Upper lobe of left lung (tissue), 4 donors: ENCODE measurements around the gene TRIM52.
A peak's percentile ranks its signal among the peaks of the same experiment; 100 is the strongest.

ENCODE experiments used
- EP300 ChIP-seq, 4 donors: sonication (generic); formaldehyde crosslinking; IDR thresholded peaks; one replicate each; pipeline ENCODE4 v1.5.1; 2017; ENCODE audit warnings: antibody characterized with exemption in 4 of 4, control low read depth in 2 of 4
- POLR2A ChIP-seq, 4 donors: fragments of 450-650 bp; IDR thresholded peaks; one replicate each; pipeline ENCODE4 v1.5.1; 2016 to 2017; ENCODE audit warnings: antibody characterized with exemption in 4 of 4, mild to moderate bottlenecking in 2 of 4
- TF ChIP-seq, protein P1 (sequence below), 6 experiments: fragments of 450-650 bp in 4 of 6; fragments of 200-600 bp in 2 of 6; sonication (generic) in 2 of 6; IDR thresholded peaks; one replicate each; pipeline ENCODE4 v1.5.1; 2016 to 2019; ENCODE audit warnings: antibody characterized with exemption in 6 of 6

DNA sequence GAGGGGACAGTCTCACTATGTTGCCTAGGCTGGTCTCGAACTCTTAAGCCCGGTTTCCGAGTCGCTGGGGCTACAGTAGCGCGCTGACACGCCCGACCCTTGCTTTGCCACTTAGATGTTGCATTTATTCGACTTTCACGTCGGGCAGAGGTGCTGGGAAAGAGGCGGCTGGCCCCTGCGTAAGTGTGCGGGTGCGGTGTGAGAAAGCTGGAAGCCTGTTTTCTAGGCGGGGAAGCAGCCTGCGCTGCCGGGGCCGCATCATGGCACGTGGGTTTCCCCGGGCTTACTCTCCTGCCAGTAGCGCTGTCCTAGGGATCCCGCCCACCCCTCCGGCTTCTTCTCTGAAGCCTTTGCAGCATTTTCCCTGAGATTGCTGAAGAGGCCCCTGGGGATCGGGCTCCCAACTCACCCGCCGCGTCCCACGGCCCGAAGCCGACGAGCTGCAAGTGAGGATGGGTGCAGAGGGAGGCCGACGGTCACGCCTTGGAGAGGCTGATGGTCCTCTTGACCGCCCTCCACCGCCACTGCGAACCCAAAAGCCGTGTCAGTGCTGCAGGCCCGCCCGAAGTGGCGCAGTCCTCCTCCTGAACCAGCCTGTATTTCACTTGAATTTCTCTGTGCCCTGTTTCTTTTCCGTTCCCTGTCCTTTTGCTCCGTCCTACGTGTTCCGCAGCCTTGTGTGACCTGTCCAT is 43.7 kb downstream of the TRIM52 start:
- TF ChIP-seq EP300 (IDR thresholded peaks at IDR 0.05): no peak
- TF ChIP-seq POLR2A (IDR thresholded peaks at IDR 0.05): no peak
- TF ChIP-seq, protein P1, sequence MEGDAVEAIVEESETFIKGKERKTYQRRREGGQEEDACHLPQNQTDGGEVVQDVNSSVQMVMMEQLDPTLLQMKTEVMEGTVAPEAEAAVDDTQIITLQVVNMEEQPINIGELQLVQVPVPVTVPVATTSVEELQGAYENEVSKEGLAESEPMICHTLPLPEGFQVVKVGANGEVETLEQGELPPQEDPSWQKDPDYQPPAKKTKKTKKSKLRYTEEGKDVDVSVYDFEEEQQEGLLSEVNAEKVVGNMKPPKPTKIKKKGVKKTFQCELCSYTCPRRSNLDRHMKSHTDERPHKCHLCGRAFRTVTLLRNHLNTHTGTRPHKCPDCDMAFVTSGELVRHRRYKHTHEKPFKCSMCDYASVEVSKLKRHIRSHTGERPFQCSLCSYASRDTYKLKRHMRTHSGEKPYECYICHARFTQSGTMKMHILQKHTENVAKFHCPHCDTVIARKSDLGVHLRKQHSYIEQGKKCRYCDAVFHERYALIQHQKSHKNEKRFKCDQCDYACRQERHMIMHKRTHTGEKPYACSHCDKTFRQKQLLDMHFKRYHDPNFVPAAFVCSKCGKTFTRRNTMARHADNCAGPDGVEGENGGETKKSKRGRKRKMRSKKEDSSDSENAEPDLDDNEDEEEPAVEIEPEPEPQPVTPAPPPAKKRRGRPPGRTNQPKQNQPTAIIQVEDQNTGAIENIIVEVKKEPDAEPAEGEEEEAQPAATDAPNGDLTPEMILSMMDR (IDR thresholded peaks at IDR 0.05): peak in 1 of 6 experiments; percentile 15
